CD4-positive, alpha-beta T cell (primary cell): ENCODE measurements around the gene LARGE1. TPM values are rescaled to one million over a fixed set of nuclear protein-coding genes. Genes with fewer than 3 reads are reported as not detected.

Experiments
- ATAC-seq: fragments of 200-7000 bp; cut with Tn5 transposase; one replicate; pipeline ENCODE4 v1.10.0; 2022; ENCODE audit warnings: mild to moderate bottlenecking; ENCODE audit not compliant: poor library complexity
- CTCF ChIA-PET: fragments of 350-600 bp; sonication (Branson Sonifier 250); formaldehyde crosslinking; loops from one replicate; lab custom pipeline; 2021; ENCODE audit warnings: antibody characterized with exemption, inconsistent platforms; lab: Charles Lee
- POLR2A ChIA-PET: fragments of 350-600 bp; sonication (Branson Sonifier 250); formaldehyde crosslinking; loops from one replicate; lab custom pipeline; 2021; ENCODE audit warnings: antibody characterized with exemption, inconsistent platforms; lab: Charles Lee
- DNase-seq, 14 experiments: peaks; one replicate each; pipeline ENCODE4 v3.0.0-alpha.2; 2013 to 2020; ENCODE audit warnings: mixed read lengths in 2 of 14
- H3K27ac ChIP-seq, 2 donors: one replicate each; pipeline versions ENCODE4 v1.5.1 to v1.7.0; 2013; ENCODE audit warnings: low read length in 2 of 2, low read depth in 1 of 2, mild to moderate bottlenecking in 1 of 2
- H3K27me3 ChIP-seq, 2 experiments: 1 replicate in 1 of 2; 2 replicates in 1 of 2; pipeline versions ENCODE4 v1.6.1 to v1.7.0; 2013; ENCODE audit warnings: low read length in 2 of 2, control low read depth in 1 of 2, mild to moderate bottlenecking in 1 of 2, moderate library complexity in 1 of 2; ENCODE audit not compliant: insufficient read depth in 2 of 2, control insufficient read depth in 1 of 2
- H3K36me3 ChIP-seq: one replicate; pipeline ENCODE4 v1.6.1; 2013; ENCODE audit warnings: low read length, control low read depth; ENCODE audit not compliant: insufficient read depth
- H3K4me1 ChIP-seq: one replicate; pipeline ENCODE4 v1.6.1; 2013; ENCODE audit warnings: low read length, control low read depth; ENCODE audit not compliant: insufficient read depth
- H3K4me3 ChIP-seq: one replicate; pipeline ENCODE4 v1.5.1; 2013; ENCODE audit warnings: mild to moderate bottlenecking, low read length, moderate library complexity
- H3K9me3 ChIP-seq, 2 experiments: 1 replicate in 1 of 2; 2 replicates in 1 of 2; pipeline versions ENCODE4 v1.6.1 to v1.7.0; 2013; ENCODE audit warnings: low read length in 2 of 2, mild to moderate bottlenecking in 2 of 2, control low read depth in 1 of 2, moderate library complexity in 1 of 2; ENCODE audit not compliant: control insufficient read depth in 1 of 2, insufficient read depth in 1 of 2
- H3K27ac Mint-ChIP-seq: one replicate; pipeline ENCODE4 v1.8.0; 2020; ENCODE audit warnings: mixed read lengths
- H3K27me3 Mint-ChIP-seq: one replicate; pipeline ENCODE4 v1.8.0; 2021; ENCODE audit warnings: mixed read lengths
- H3K36me3 Mint-ChIP-seq: one replicate; pipeline ENCODE4 v1.8.0; 2021; ENCODE audit warnings: low read depth, mixed read lengths
- H3K4me1 Mint-ChIP-seq: one replicate; pipeline ENCODE4 v1.8.0; 2021; ENCODE audit warnings: low read depth, mixed read lengths
- H3K4me3 Mint-ChIP-seq: one replicate; pipeline ENCODE4 v1.8.0; 2020; ENCODE audit warnings: mild to moderate bottlenecking, mixed read lengths
- H3K9me3 Mint-ChIP-seq: one replicate; pipeline ENCODE4 v1.8.0; 2020; ENCODE audit warnings: mixed read lengths
- intact Hi-C, 2 experiments: fragments of 100-400 bp; cut with DNase I in 1 of 2; cut with micrococcal nuclease in 1 of 2; formaldehyde crosslinking; loops; one replicate each; pipeline versions ENCODE4 v1.15.1 to v1.9.0; 2023 to 2025; cut with DNase I, micrococcal nuclease
- total RNA-seq, 174 experiments: library from RNA in 2 of 174; stranded (reverse) in 2 of 174; gene quantifications; one replicate each; pipeline ENCODE4 v1.2.3 and lab custom pipeline; 2021 to 2026
- TF ChIP-seq, protein P1 (sequence below): fragments of 200-600 bp; IDR thresholded peaks from one replicate; pipeline ENCODE4 v1.8.0; 2022; ENCODE audit warnings: antibody characterized with exemption, mild to moderate bottlenecking

LARGE1 gene
- total RNA-seq, 2 experiments from 2014 or later = 0.14 to 0.70 TPM

DNA sequence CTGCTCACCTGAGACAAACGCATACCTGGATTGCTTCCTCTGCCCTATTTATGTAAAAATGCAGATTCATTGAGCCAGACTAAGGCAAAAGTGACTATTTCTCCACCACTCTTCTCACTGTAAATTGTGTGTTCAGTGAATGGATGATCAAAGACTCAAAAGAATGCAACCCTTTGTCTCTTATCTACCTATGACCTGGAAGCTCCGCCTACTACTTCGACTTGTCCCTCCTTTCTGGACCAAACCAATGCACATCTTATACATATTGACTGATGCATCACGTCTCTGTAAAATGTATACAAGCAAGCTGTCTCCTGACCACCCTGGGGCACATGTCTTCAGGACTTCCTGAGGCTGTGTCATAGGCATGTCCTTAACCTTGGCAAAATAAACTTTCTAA is 444.1 kb downstream of the LARGE1 start:
- Histone ChIP-seq H3K4me1 (no peaks in the 10 kb centered on the region), H3K36me3 (no peaks in the 10 kb centered on the region), H3K27me3 (no peaks in the 10 kb centered on the region), H3K27ac (no peak overlapping the region), H3K4me3 (no peak overlapping the region), H3K9me3 (peaks cover 0 to 7% of the 10 kb centered on the region in 2 experiments)
- ATAC-seq (no peak), DNase-seq (no peak)
- TF ChIP-seq, protein P1, sequence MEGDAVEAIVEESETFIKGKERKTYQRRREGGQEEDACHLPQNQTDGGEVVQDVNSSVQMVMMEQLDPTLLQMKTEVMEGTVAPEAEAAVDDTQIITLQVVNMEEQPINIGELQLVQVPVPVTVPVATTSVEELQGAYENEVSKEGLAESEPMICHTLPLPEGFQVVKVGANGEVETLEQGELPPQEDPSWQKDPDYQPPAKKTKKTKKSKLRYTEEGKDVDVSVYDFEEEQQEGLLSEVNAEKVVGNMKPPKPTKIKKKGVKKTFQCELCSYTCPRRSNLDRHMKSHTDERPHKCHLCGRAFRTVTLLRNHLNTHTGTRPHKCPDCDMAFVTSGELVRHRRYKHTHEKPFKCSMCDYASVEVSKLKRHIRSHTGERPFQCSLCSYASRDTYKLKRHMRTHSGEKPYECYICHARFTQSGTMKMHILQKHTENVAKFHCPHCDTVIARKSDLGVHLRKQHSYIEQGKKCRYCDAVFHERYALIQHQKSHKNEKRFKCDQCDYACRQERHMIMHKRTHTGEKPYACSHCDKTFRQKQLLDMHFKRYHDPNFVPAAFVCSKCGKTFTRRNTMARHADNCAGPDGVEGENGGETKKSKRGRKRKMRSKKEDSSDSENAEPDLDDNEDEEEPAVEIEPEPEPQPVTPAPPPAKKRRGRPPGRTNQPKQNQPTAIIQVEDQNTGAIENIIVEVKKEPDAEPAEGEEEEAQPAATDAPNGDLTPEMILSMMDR = no peak
- H3K9me3 Mint-ChIP-seq = no peaks in the 10 kb centered on the region
- intact Hi-C loops = no loop called here
- no peaks in the 10 kb centered on the region for H3K36me3 Mint-ChIP-seq
- H3K27ac Mint-ChIP-seq = no peak overlapping the region
- no peaks in the 10 kb centered on the region for H3K4me1 Mint-ChIP-seq
- CTCF ChIA-PET = no interaction called here
- H3K4me3 Mint-ChIP-seq = no peak overlapping the region
- H3K27me3 Mint-ChIP-seq = no peaks in the 10 kb centered on the region
- POLR2A ChIA-PET = no interaction called here

DNA sequence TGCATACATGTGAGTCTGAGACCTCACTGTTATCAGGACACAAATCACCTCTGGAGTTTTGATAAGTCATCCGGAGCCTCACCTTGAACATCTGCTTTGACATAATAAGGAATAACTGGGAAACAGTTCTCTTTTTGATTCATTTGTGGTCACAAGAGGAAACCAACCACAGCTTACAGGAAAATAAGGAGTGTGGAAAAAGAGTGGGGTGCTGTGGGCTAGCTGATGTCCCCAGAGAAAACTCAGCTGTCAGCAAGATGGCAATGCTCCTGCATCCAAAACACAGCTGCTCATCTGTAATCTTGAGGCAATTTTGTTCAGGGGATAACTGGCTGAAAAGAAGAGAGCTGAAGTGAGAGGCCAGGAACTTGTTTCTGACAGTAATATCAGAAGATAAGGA is 445.7 kb downstream of the LARGE1 start:
- no peaks in the 10 kb centered on the region for H3K9me3 Mint-ChIP-seq
- no peak overlapping the region for H3K4me3 ChIP-seq
- no peaks in the 10 kb centered on the region for H3K36me3 Mint-ChIP-seq
- DNase-seq = no peak
- no peak overlapping the region for H3K27ac Mint-ChIP-seq
- no peak overlapping the region for H3K4me3 Mint-ChIP-seq
- ATAC-seq = no peak
- no peaks in the 10 kb centered on the region for H3K27me3 ChIP-seq
- TF ChIP-seq, protein P1 = no peak
- H3K4me1 ChIP-seq = no peaks in the 10 kb centered on the region
- H3K9me3 ChIP-seq = peaks cover 0 to 7% of the 10 kb centered on the region in 2 experiments
- ChIA-PET POLR2A (no interaction called here), CTCF (no interaction called here)
- no peak overlapping the region for H3K27ac ChIP-seq
- H3K4me1 Mint-ChIP-seq = no peaks in the 10 kb centered on the region
- no peaks in the 10 kb centered on the region for H3K27me3 Mint-ChIP-seq
- intact Hi-C loops = no loop called here
- H3K36me3 ChIP-seq = no peaks in the 10 kb centered on the region

DNA sequence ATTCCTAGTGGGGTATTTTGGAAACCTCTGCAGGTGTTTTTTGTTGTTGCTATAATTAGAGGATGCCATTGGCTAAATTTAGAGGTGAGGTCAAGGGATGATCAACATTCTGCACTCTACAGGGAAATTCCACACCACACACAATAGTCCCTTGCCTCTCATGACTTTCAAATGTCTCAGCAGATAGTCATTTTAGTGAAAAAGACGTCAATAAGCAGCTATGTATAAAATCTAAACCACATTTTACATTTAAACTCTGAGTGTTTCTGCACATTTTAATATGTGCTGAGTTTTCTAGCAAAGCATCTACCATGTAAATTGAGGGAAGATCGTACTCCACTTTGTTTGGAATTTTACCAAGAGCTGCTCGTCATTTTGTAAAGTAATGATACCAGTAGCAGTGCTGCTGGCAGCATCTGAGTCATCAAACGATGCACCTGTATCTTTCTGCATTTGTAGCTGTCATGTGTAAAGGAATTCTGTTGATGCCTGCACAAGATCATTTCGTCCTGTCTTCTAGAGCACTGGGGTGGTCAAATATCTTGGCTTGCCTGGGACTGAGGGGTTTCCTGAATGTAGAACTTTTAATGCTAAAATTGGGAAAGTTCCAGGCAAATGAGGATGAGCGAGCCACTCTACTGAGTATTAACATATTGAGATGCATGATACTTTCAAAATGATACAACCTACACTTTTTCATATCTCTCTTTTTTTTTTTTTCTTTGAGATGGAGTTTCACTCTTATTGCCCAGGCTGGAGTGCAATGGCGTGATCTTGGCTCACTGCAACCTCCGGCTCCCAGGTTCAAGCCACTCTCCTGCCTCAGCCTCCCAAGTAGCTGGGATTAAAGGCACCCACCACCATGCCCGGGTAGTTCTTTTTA is 447.6 kb downstream of the LARGE1 start:
- ChIA-PET CTCF (no interaction called here), POLR2A (no interaction called here)
- Mint-ChIP-seq H3K27ac (no peak overlapping the region), H3K4me1 (no peaks in the 10 kb centered on the region), H3K9me3 (no peaks in the 10 kb centered on the region), H3K4me3 (no peak overlapping the region), H3K27me3 (no peaks in the 10 kb centered on the region), H3K36me3 (no peaks in the 10 kb centered on the region)
- Histone ChIP-seq H3K4me3 (no peak overlapping the region), H3K27ac (no peak overlapping the region), H3K36me3 (no peaks in the 10 kb centered on the region), H3K4me1 (no peaks in the 10 kb centered on the region), H3K27me3 (no peaks in the 10 kb centered on the region), H3K9me3 (peaks cover 0 to 7% of the 10 kb centered on the region in 2 experiments)
- intact Hi-C loops = no loop called here
- TF ChIP-seq, protein P1 = no peak
- ATAC-seq (no peak), DNase-seq (no peak)
